CD4-positive, alpha-beta memory T cell (primary cell): ENCODE results near the gene MRM2. TPM values are rescaled to one million over a fixed set of nuclear protein-coding genes. Genes with fewer than 3 reads are reported as not detected.
"Not testable (repeated sequence)": the region's sequence is repeated elsewhere in the genome, so short reads cannot be mapped to it uniquely, and the experiment has no call there.

ENCODE experiments used
- CTCF ChIA-PET: fragments of 350-600 bp; sonication (Branson Sonifier 250); formaldehyde crosslinking; loops from one replicate; lab custom pipeline; 2021; ENCODE audit warnings: inconsistent platforms; ENCODE audit not compliant: partially characterized antibody; lab: Charles Lee
- POLR2A ChIA-PET: fragments of 350-600 bp; sonication (Branson Sonifier 250); formaldehyde crosslinking; loops from one replicate; lab custom pipeline; 2021; ENCODE audit not compliant: partially characterized antibody; lab: Charles Lee
- DNase-seq, 5 donors: peaks; one replicate each; pipeline versions ENCODE4 v3.0.0 to v3.0.0-alpha.2; 2020 to 2022; ENCODE audit warnings: mixed read lengths in 1 of 5
- H3K27ac ChIP-seq: one replicate; pipeline ENCODE4 v1.7.0; 2013; ENCODE audit warnings: low read depth, low read length
- H3K27me3 ChIP-seq: 2 replicates; pipeline ENCODE4 v1.7.0; 2013; ENCODE audit warnings: mild to moderate bottlenecking, low read length, moderate library complexity; ENCODE audit not compliant: insufficient read depth
- H3K36me3 ChIP-seq: 2 replicates; pipeline ENCODE4 v1.7.0; 2013; ENCODE audit warnings: mild to moderate bottlenecking, low read length, moderate library complexity; ENCODE audit not compliant: insufficient read depth
- H3K4me1 ChIP-seq: 2 replicates; pipeline ENCODE4 v1.7.0; 2013; ENCODE audit warnings: mild to moderate bottlenecking, low read length, moderate library complexity; ENCODE audit not compliant: insufficient read depth
- H3K4me3 ChIP-seq, 2 donors: one replicate each; pipeline ENCODE4 v1.7.0; 2013; ENCODE audit warnings: low read length in 2 of 2, mild to moderate bottlenecking in 1 of 2
- H3K9me3 ChIP-seq, 2 donors: one replicate each; pipeline ENCODE4 v1.7.0; 2013; ENCODE audit warnings: low read length in 2 of 2, control low read depth in 1 of 2; ENCODE audit not compliant: control insufficient read depth in 1 of 2
- H3K27ac Mint-ChIP-seq, 7 donors: one replicate each; pipeline ENCODE4 v1.8.0; 2020 to 2021; ENCODE audit warnings: mixed read lengths in 7 of 7, mild to moderate bottlenecking in 6 of 7, inconsistent platforms in 3 of 7, moderate library complexity in 3 of 7
- H3K27me3 Mint-ChIP-seq, 2 donors: one replicate each; pipeline ENCODE4 v1.8.0; 2020 to 2021; ENCODE audit warnings: mixed read lengths in 2 of 2
- H3K36me3 Mint-ChIP-seq, 2 donors: one replicate each; pipeline ENCODE4 v1.8.0; 2020 to 2021; ENCODE audit warnings: mixed read lengths in 2 of 2, inconsistent platforms in 1 of 2, mild to moderate bottlenecking in 1 of 2
- H3K4me1 Mint-ChIP-seq, 4 donors: one replicate each; pipeline ENCODE4 v1.8.0; 2020 to 2021; ENCODE audit warnings: mixed read lengths in 4 of 4, mild to moderate bottlenecking in 1 of 4
- H3K4me3 Mint-ChIP-seq, 8 donors: one replicate each; pipeline ENCODE4 v1.8.0; 2020 to 2021; ENCODE audit warnings: mixed read lengths in 8 of 8, mild to moderate bottlenecking in 7 of 8, moderate library complexity in 6 of 8, inconsistent platforms in 3 of 8
- H3K9me3 Mint-ChIP-seq, 8 donors: one replicate each; pipeline ENCODE4 v1.8.0; 2020 to 2021; ENCODE audit warnings: mixed read lengths in 8 of 8, mild to moderate bottlenecking in 5 of 8, inconsistent platforms in 3 of 8, moderate library complexity in 1 of 8
- intact Hi-C: fragments of 100-400 bp; cut with micrococcal nuclease; formaldehyde crosslinking; loops from one replicate; pipeline ENCODE4 v1.15.1; 2023
- polyA plus RNA-seq, 2 donors: library from polyadenylated mRNA; unstranded; fragments of 300-500 nt; fragmentation: Illumina TruSeq; gene quantifications; one replicate each; pipeline ENCODE4 v1.2.3, GENCODE V29; 2021
- total RNA-seq, 2 experiments: library from RNA; stranded (reverse); gene quantifications; one replicate each; pipeline ENCODE4 v1.2.3, GENCODE V29; 2021

The MRM2 gene
- total and polyA plus RNA-seq, 4 experiments from 2014 or later: 17.4 to 32.9 (median 24.0) TPM

GRCh38 chr7:2274666-2275065 lies 32.7 kb upstream of the MRM2 start:
- H3K27ac Mint-ChIP-seq: no peak overlapping the region
- DNase-seq: no peak
- CTCF ChIA-PET: no interaction called here
- no peaks in the 10 kb centered on the region for H3K9me3 ChIP-seq
- intact Hi-C loops: no loop called here
- no peak overlapping the region for H3K4me3 ChIP-seq
- no peaks in the 10 kb centered on the region for H3K9me3 Mint-ChIP-seq
- H3K27me3 ChIP-seq: no peaks in the 10 kb centered on the region
- no peak overlapping the region for H3K4me3 Mint-ChIP-seq
- H3K27me3 Mint-ChIP-seq: no peaks in the 10 kb centered on the region
- peaks cover 5 to 15% of the 10 kb centered on the region in 2 donors for H3K36me3 Mint-ChIP-seq
- POLR2A ChIA-PET: no interaction called here
- H3K36me3 ChIP-seq: no peaks in the 10 kb centered on the region
- no peaks in the 10 kb centered on the region for H3K4me1 ChIP-seq
- H3K4me1 Mint-ChIP-seq: peaks cover 0 to 7% (median under 1%) of the 10 kb centered on the region in 4 donors
- no peak overlapping the region for H3K27ac ChIP-seq

- Mint-ChIP-seq H3K9me3 (no peaks in the 10 kb centered on the region), H3K27ac (no peak overlapping the region), H3K4me1 (peaks cover 0 to 6% (median 0%) of the 10 kb centered on the region in 4 donors), H3K27me3 (no peaks in the 10 kb centered on the region), H3K36me3 (peaks cover 5 to 15% of the 10 kb centered on the region in 2 donors), H3K4me3 (no peak overlapping the region)
- POLR2A ChIA-PET: no interaction called here
- H3K4me3 ChIP-seq: no peak overlapping the region
- H3K36me3 ChIP-seq: no peaks in the 10 kb centered on the region
- no peak for DNase-seq
- CTCF ChIA-PET: no interaction called here
- H3K4me1 ChIP-seq: no peaks in the 10 kb centered on the region
- H3K9me3 ChIP-seq: no peaks in the 10 kb centered on the region
- H3K27ac ChIP-seq: no peak overlapping the region
- H3K27me3 ChIP-seq: no peaks in the 10 kb centered on the region
- intact Hi-C loops: no loop called here
Observed at GRCh38 chr7:2273866-2274265, 31.9 kb upstream of the MRM2 start.

- Histone ChIP-seq H3K4me1 (no peaks in the 10 kb centered on the region), H3K4me3 (no peak overlapping the region), H3K27ac (no peak overlapping the region), H3K36me3 (no peaks in the 10 kb centered on the region), H3K9me3 (no peaks in the 10 kb centered on the region), H3K27me3 (no peaks in the 10 kb centered on the region)
- ChIA-PET CTCF (no interaction called here), POLR2A (no interaction called here)
- no peak overlapping the region for H3K27ac Mint-ChIP-seq
- intact Hi-C loops: no loop called here
- H3K36me3 Mint-ChIP-seq: peaks cover 2 to 11% of the 10 kb centered on the region in 2 donors
- H3K27me3 Mint-ChIP-seq: no peaks in the 10 kb centered on the region
- no peak overlapping the region for H3K4me3 Mint-ChIP-seq
- H3K4me1 Mint-ChIP-seq: peaks cover 0 to 2% (median 0%) of the 10 kb centered on the region in 4 donors
- no peaks in the 10 kb centered on the region for H3K9me3 Mint-ChIP-seq
- DNase-seq: no peak
Observed at GRCh38 chr7:2272031-2272430, 30.0 kb upstream of the MRM2 start.

GRCh38 chr7:2271273-2272026 lies 29.4 kb upstream of the MRM2 start:
- Histone ChIP-seq H3K9me3 (no peaks in the 10 kb centered on the region), H3K4me1 (no peaks in the 10 kb centered on the region), H3K4me3 (no peak overlapping the region), H3K36me3 (no peaks in the 10 kb centered on the region), H3K27ac (no peak overlapping the region), H3K27me3 (no peaks in the 10 kb centered on the region)
- no peaks in the 10 kb centered on the region for H3K27me3 Mint-ChIP-seq
- no peaks in the 10 kb centered on the region for H3K4me1 Mint-ChIP-seq
- intact Hi-C loops: no loop called here
- ChIA-PET CTCF (no interaction called here), POLR2A (no interaction called here)
- H3K36me3 Mint-ChIP-seq: peaks cover 0 to 9% of the 10 kb centered on the region in 2 donors
- DNase-seq: no peak
- H3K9me3 Mint-ChIP-seq: no peaks in the 10 kb centered on the region
- peak overlapping the region in 1 of 7 donors; percentile 30 for H3K27ac Mint-ChIP-seq
- no peak overlapping the region for H3K4me3 Mint-ChIP-seq

GRCh38 chr7:2270495-2270894 lies 28.5 kb upstream of the MRM2 start:
- no peaks in the 10 kb centered on the region for H3K36me3 ChIP-seq
- intact Hi-C loops: no loop called here
- CTCF ChIA-PET: no interaction called here

GRCh38 chr7:2269991-2270460 lies 28.0 kb upstream of the MRM2 start:
- no peaks in the 10 kb centered on the region for H3K4me1 ChIP-seq
- Mint-ChIP-seq H3K4me3 (no peak overlapping the region), H3K27ac (no peak overlapping the region), H3K4me1 (no peaks in the 10 kb centered on the region), H3K36me3 (peaks cover 0 to 9% of the 10 kb centered on the region in 2 donors), H3K9me3 (no peaks in the 10 kb centered on the region), H3K27me3 (no peaks in the 10 kb centered on the region)
- intact Hi-C loops: no loop called here
- H3K36me3 ChIP-seq: no peaks in the 10 kb centered on the region
- H3K27me3 ChIP-seq: no peaks in the 10 kb centered on the region
- no peak overlapping the region for H3K27ac ChIP-seq
- no peak for DNase-seq
- H3K9me3 ChIP-seq: no peaks in the 10 kb centered on the region
- CTCF ChIA-PET: no interaction called here
- H3K4me3 ChIP-seq: no peak overlapping the region
- POLR2A ChIA-PET: interaction anchor here (0.6 kb wide), 1 partner anchor 411 kb away, joined by 3 read pairs; no protein-coding TSS in a partner anchor

More at GRCh38 chr7:2270495-2270894, 28.5 kb upstream of the MRM2 start:
- Mint-ChIP-seq H3K4me1 (no peaks in the 10 kb centered on the region), H3K9me3 (no peaks in the 10 kb centered on the region), H3K27ac (no peak overlapping the region), H3K27me3 (no peaks in the 10 kb centered on the region), H3K4me3 (no peak overlapping the region), H3K36me3 (peaks cover 0 to 9% of the 10 kb centered on the region in 2 donors)
- Histone ChIP-seq H3K4me3 (no peak overlapping the region), H3K27me3 (no peaks in the 10 kb centered on the region), H3K27ac (no peak overlapping the region), H3K9me3 (no peaks in the 10 kb centered on the region), H3K4me1 (no peaks in the 10 kb centered on the region)
- DNase-seq: no peak
- POLR2A ChIA-PET: no interaction called here

GRCh38 chr7:2269089-2269990 lies 27.3 kb upstream of the MRM2 start:
- H3K4me1 Mint-ChIP-seq, H3K36me3 ChIP-seq, DNase-seq, H3K27me3 ChIP-seq, CTCF ChIA-PET, H3K4me3 ChIP-seq, H3K27ac Mint-ChIP-seq, H3K9me3 ChIP-seq, intact Hi-C loops, H3K27ac ChIP-seq, H3K4me3 Mint-ChIP-seq, H3K9me3 Mint-ChIP-seq, H3K4me1 ChIP-seq, H3K27me3 Mint-ChIP-seq: not testable (repeated sequence)
- H3K36me3 Mint-ChIP-seq: peaks cover 2 to 12% of the 10 kb centered on the region in 2 donors
- POLR2A ChIA-PET: interaction anchor here (0.6 kb wide), 1 partner anchor 410 kb away, joined by 3 read pairs; no protein-coding TSS in a partner anchor
